Measurements from ENCODE around the gene FAM151A. TPM values are rescaled to one million over a fixed set of nuclear protein-coding genes. Genes with fewer than 3 reads are reported as not detected.

FAM151A gene
- total and polyA plus RNA-seq, 4 donors: 0.02 to 0.06 TPM; not detected in 2

GRCh38 chr1:54575605-54576290, 47.6 kb downstream of the FAM151A start:
- peaks cover 0 to 27% (median 4%) of the 10 kb centered on the region in 5 donors for H3K4me1 ChIP-seq (ENCODE audit: control insufficient read depth in 5 of 5, insufficient read depth in 5 of 5, low read length in 5 of 5)
- DNase-seq (no peak), ATAC-seq (ENCODE audit: insufficient read depth, low FRiP score) (no peak)
- H3K27me3 ChIP-seq (ENCODE audit: control insufficient read depth in 3 of 3, insufficient read depth in 3 of 3, low read length in 2 of 3): no peaks in the 10 kb centered on the region
- H3K4me3 ChIP-seq: no peak overlapping the region
- no peaks in the 10 kb centered on the region for H3K9me3 ChIP-seq (ENCODE audit: control insufficient read depth in 4 of 4, insufficient read depth in 3 of 4, low read length in 3 of 4)
- 94% methylated on average over 8 of the region's 8 CpGs for WGBS, 2 donors
- H3K36me3 ChIP-seq (ENCODE audit: control insufficient read depth in 4 of 4, insufficient read depth in 4 of 4, low read length in 4 of 4): no peaks in the 10 kb centered on the region
- H3K9ac ChIP-seq (ENCODE audit: insufficient read depth in 1 of 2, low read length in 2 of 2): no peak overlapping the region
- no peak for TF ChIP-seq CTCF (IDR thresholded peaks at IDR 0.05; ENCODE audit: control extremely low read depth, extremely low read depth)
- H3K27ac ChIP-seq (ENCODE audit: low read depth in 1 of 2, low read length in 1 of 2): peak overlapping the region in 1 of 2 donors; percentile 73

GRCh38 chr1:54575161-54575560, 48.2 kb downstream of the FAM151A start:
- Histone ChIP-seq H3K36me3 (ENCODE audit: control insufficient read depth in 4 of 4, insufficient read depth in 4 of 4, low read length in 4 of 4) (no peaks in the 10 kb centered on the region), H3K4me3 (no peak overlapping the region), H3K9ac (ENCODE audit: insufficient read depth in 1 of 2, low read length in 2 of 2) (no peak overlapping the region), H3K9me3 (ENCODE audit: control insufficient read depth in 4 of 4, insufficient read depth in 3 of 4, low read length in 3 of 4) (no peaks in the 10 kb centered on the region), H3K27me3 (ENCODE audit: control insufficient read depth in 3 of 3, insufficient read depth in 3 of 3, low read length in 2 of 3) (no peaks in the 10 kb centered on the region), H3K27ac (ENCODE audit: low read depth in 1 of 2, low read length in 1 of 2) (peak overlapping the region in 1 of 2 donors; percentile 73), H3K4me1 (ENCODE audit: control insufficient read depth in 5 of 5, insufficient read depth in 5 of 5, low read length in 5 of 5) (peaks cover 0 to 22% (median 4%) of the 10 kb centered on the region in 5 donors)
- ATAC-seq (ENCODE audit: insufficient read depth, low FRiP score) (no peak), DNase-seq (no peak)
- TF ChIP-seq CTCF (IDR thresholded peaks at IDR 0.05; ENCODE audit: control extremely low read depth, extremely low read depth): no peak
- 96 to 98% methylated on average over 3 of the region's 3 CpGs for WGBS, 2 donors

GRCh38 chr1:54574158-54574778, 49.1 kb downstream of the FAM151A start:
- ATAC-seq (ENCODE audit: insufficient read depth, low FRiP score): no peak
- no peaks in the 10 kb centered on the region for H3K36me3 ChIP-seq (ENCODE audit: control insufficient read depth in 4 of 4, insufficient read depth in 4 of 4, low read length in 4 of 4)
- DNase-seq: no peak
- peak overlapping the region in 1 of 2 donors; percentile 73 for H3K27ac ChIP-seq (ENCODE audit: low read depth in 1 of 2, low read length in 1 of 2)
- H3K9me3 ChIP-seq (ENCODE audit: control insufficient read depth in 4 of 4, insufficient read depth in 3 of 4, low read length in 3 of 4): no peaks in the 10 kb centered on the region
- no peak overlapping the region for H3K4me3 ChIP-seq
- H3K4me1 ChIP-seq (ENCODE audit: control insufficient read depth in 5 of 5, insufficient read depth in 5 of 5, low read length in 5 of 5): peaks cover 0 to 23% (median 4%) of the 10 kb centered on the region in 5 donors
- H3K27me3 ChIP-seq (ENCODE audit: control insufficient read depth in 3 of 3, insufficient read depth in 3 of 3, low read length in 2 of 3): no peaks in the 10 kb centered on the region
- no peak overlapping the region for H3K9ac ChIP-seq (ENCODE audit: insufficient read depth in 1 of 2, low read length in 2 of 2)
- TF ChIP-seq CTCF (IDR thresholded peaks at IDR 0.05; ENCODE audit: control extremely low read depth, extremely low read depth): no peak
- WGBS, 2 donors: 92 to 96% methylated on average over 12 of the region's 12 CpGs
